Measurements from ENCODE around the gene SAMD4B. TPM values are rescaled to one million over a fixed set of nuclear protein-coding genes. Genes with fewer than 3 reads are reported as not detected.

The SAMD4B gene
- total RNA-seq, 1 experiment from 2014 or later, result 164 TPM

GRCh38 chr19:39416152-39417120 lies 74.2 kb downstream of the SAMD4B start (continued):
- TF ChIP-seq IRF2 (CRISPR knock-in tag; IDR thresholded peaks at IDR 0.05; ENCODE audit: borderline replicate concordance, low read depth), result no peak
- no peak for TF ChIP-seq ZNF416 (CRISPR knock-in tag; IDR thresholded peaks at IDR 0.05)
- TF ChIP-seq JAZF1 (CRISPR knock-in tag; IDR thresholded peaks at IDR 0.05), result no peak
- no peak for TF ChIP-seq RORB (CRISPR knock-in tag; IDR thresholded peaks at IDR 0.05)
- TF ChIP-seq ZMAT4 (CRISPR knock-in tag; IDR thresholded peaks at IDR 0.05), result no peak
- no peak for TF ChIP-seq AFF4 (CRISPR knock-in tag; IDR thresholded peaks at IDR 0.05; ENCODE audit: borderline replicate concordance)
- no peak for TF ChIP-seq TCF7 (CRISPR knock-in tag; IDR thresholded peaks at IDR 0.05; ENCODE audit: low read depth)
- no peak for TF ChIP-seq ZBTB21 (CRISPR knock-in tag; IDR thresholded peaks at IDR 0.05; ENCODE audit: borderline replicate concordance)

- H3K36me3 Mint-ChIP-seq, result peaks cover 23% of the 10 kb centered on the region
- H3K27ac Mint-ChIP-seq, result peak overlapping the region; percentile 91; the same call in 1 of the 2 replicates
- H3K4me1 Mint-ChIP-seq, result peaks cover 18% of the 10 kb centered on the region
- no peak for DNase-seq (ENCODE audit: low spot score)
- ChIA-PET POLR2A (no interaction called here), CTCF (interaction anchor here (0.7 kb wide), 1 partner anchor 57 kb away, joined by 3 read pairs; no protein-coding TSS in a partner anchor)
- no peak for TF ChIP-seq AFF4 (CRISPR knock-in tag; IDR thresholded peaks at IDR 0.05; ENCODE audit: borderline replicate concordance)
- TF ChIP-seq FOXP1 (CRISPR knock-in tag; IDR thresholded peaks at IDR 0.05; ENCODE audit: borderline replicate concordance), result no peak
- TF ChIP-seq NFE2L1 (CRISPR knock-in tag; IDR thresholded peaks at IDR 0.05), result no peak
- TF ChIP-seq EMX1 (CRISPR knock-in tag; IDR thresholded peaks at IDR 0.05), result no peak
- H3K9me3 Mint-ChIP-seq, result no peaks in the 10 kb centered on the region
- H3K27me3 Mint-ChIP-seq (ENCODE audit: low read depth), result no peaks in the 10 kb centered on the region
- no peak overlapping the region for H3K4me3 Mint-ChIP-seq
- no peak for ATAC-seq
These were observed 75.4 kb downstream of the SAMD4B start for GRCh38 chr19:39417463-39418181.

- no peak for DNase-seq (ENCODE audit: low spot score)
- no peak for ATAC-seq
- Mint-ChIP-seq H3K27me3 (ENCODE audit: low read depth) (no peaks in the 10 kb centered on the region), H3K27ac (peak overlapping the region; percentile 53; the same call in 1 of the 2 replicates), H3K4me3 (no peak overlapping the region), H3K9me3 (no peaks in the 10 kb centered on the region), H3K4me1 (peaks cover 15% of the 10 kb centered on the region), H3K36me3 (peaks cover 33% of the 10 kb centered on the region)
- ChIA-PET CTCF (interaction anchor here (0.8 kb wide), 1 partner anchor 17 kb away, joined by 3 read pairs; no protein-coding TSS in a partner anchor), POLR2A (interaction anchor here (0.7 to 2.1 kb wide), 4 partner anchors 10 to 29 kb away, joined by 3 to 9 read pairs (median 4); partner anchors contain the start of gene RPS16)
- TF ChIP-seq NR3C1 (CRISPR knock-in tag; conservative IDR thresholded peaks at IDR 0.05; ENCODE audit: low read depth), result no peak
- TF ChIP-seq ZMAT4 (CRISPR knock-in tag; IDR thresholded peaks at IDR 0.05), result no peak
- TF ChIP-seq GABPB1 (CRISPR knock-in tag; IDR thresholded peaks at IDR 0.05), result no peak
- TF ChIP-seq ZNF423 (CRISPR knock-in tag; IDR thresholded peaks at IDR 0.05), result no peak
- no peak for TF ChIP-seq CDX4 (CRISPR knock-in tag; IDR thresholded peaks at IDR 0.05; ENCODE audit: borderline replicate concordance)
- no peak for TF ChIP-seq HMGXB4 (CRISPR knock-in tag; IDR thresholded peaks at IDR 0.05)
- TF ChIP-seq GRHL2 (CRISPR knock-in tag; IDR thresholded peaks at IDR 0.05; ENCODE audit: insufficient replicate concordance, severe bottlenecking), result no peak
- TF ChIP-seq NR1H2 (CRISPR knock-in tag; IDR thresholded peaks at IDR 0.05), result no peak
- TF ChIP-seq MXD4 (CRISPR knock-in tag; IDR thresholded peaks at IDR 0.05; ENCODE audit: borderline replicate concordance), result no peak
These were observed 76.8 kb downstream of the SAMD4B start for GRCh38 chr19:39419003-39419402.

All from WTC11 (cell line).